Activated CD4-positive, CD25-positive, alpha-beta regulatory T cell treated with anti-CD3 and anti-CD28 coated beads, Interleukin-2, amount 50 U/mL, for 16 hours (primary cell): Measurements from ENCODE around the gene SPAAR.
"Not testable (repeated sequence)": the region's sequence is repeated elsewhere in the genome, so short reads cannot be mapped to it uniquely, and the experiment has no call there.

ENCODE experiments used
- DNase-seq: peaks from one replicate; pipeline ENCODE4 v3.0.0-alpha.2; 2020; ENCODE audit warnings: low read depth, low spot score

Gene SPAAR

GRCh38 chr9:35923598-35923926 lies 14.3 kb downstream of the SPAAR start:
- DNase-seq, result no peak

GRCh38 chr9:35923927-35924763 lies 14.9 kb downstream of the SPAAR start:
- DNase-seq, result no peak

GRCh38 chr9:35928591-35929452 lies 19.5 kb downstream of the SPAAR start:
- no peak for DNase-seq

GRCh38 chr9:35929453-35929718 lies 20.1 kb downstream of the SPAAR start:
- no peak for DNase-seq

GRCh38 chr9:35930521-35930920 lies 21.2 kb downstream of the SPAAR start:
- no peak for DNase-seq

GRCh38 chr9:35930989-35931388 lies 21.7 kb downstream of the SPAAR start:
- DNase-seq, result no peak

- DNase-seq, result no peak
These were observed 23.4 kb downstream of the SPAAR start for GRCh38 chr9:35932735-35933134.

GRCh38 chr9:35933550-35934067 lies 24.3 kb downstream of the SPAAR start:
- DNase-seq, result no peak

GRCh38 chr9:35934069-35934468 lies 24.8 kb downstream of the SPAAR start:
- not testable (repeated sequence) for DNase-seq

- DNase-seq, result no peak
These were observed 26.0 kb downstream of the SPAAR start for GRCh38 chr9:35935261-35935660.

GRCh38 chr9:35935755-35936509 lies 26.6 kb downstream of the SPAAR start:
- no peak for DNase-seq

- no peak for DNase-seq
These were observed 27.9 kb downstream of the SPAAR start for GRCh38 chr9:35937227-35937626.

GRCh38 chr9:35938474-35939356 lies 29.4 kb downstream of the SPAAR start:
- no peak for DNase-seq

GRCh38 chr9:35939679-35940250 lies 30.5 kb downstream of the SPAAR start:
- DNase-seq, result no peak

- peak; percentile 4 for DNase-seq
These were observed 31.4 kb downstream of the SPAAR start for GRCh38 chr9:35940458-35941407.

- no peak for DNase-seq
These were observed 33.0 kb downstream of the SPAAR start for GRCh38 chr9:35942286-35942685.

- no peak for DNase-seq
These were observed 34.9 kb downstream of the SPAAR start for GRCh38 chr9:35944173-35944572.

GRCh38 chr9:35944841-35945240 lies 35.6 kb downstream of the SPAAR start:
- no peak for DNase-seq

GRCh38 chr9:35945341-35946018 lies 36.2 kb downstream of the SPAAR start:
- DNase-seq, result peak; percentile 37
